Measurements from ENCODE around the gene PTPRM. TPM values are rescaled to one million over a fixed set of nuclear protein-coding genes. Genes with fewer than 3 reads are reported as not detected.

Gene PTPRM
- total RNA-seq, 1 donor from 2014 or later = 13.9 TPM

DNA sequence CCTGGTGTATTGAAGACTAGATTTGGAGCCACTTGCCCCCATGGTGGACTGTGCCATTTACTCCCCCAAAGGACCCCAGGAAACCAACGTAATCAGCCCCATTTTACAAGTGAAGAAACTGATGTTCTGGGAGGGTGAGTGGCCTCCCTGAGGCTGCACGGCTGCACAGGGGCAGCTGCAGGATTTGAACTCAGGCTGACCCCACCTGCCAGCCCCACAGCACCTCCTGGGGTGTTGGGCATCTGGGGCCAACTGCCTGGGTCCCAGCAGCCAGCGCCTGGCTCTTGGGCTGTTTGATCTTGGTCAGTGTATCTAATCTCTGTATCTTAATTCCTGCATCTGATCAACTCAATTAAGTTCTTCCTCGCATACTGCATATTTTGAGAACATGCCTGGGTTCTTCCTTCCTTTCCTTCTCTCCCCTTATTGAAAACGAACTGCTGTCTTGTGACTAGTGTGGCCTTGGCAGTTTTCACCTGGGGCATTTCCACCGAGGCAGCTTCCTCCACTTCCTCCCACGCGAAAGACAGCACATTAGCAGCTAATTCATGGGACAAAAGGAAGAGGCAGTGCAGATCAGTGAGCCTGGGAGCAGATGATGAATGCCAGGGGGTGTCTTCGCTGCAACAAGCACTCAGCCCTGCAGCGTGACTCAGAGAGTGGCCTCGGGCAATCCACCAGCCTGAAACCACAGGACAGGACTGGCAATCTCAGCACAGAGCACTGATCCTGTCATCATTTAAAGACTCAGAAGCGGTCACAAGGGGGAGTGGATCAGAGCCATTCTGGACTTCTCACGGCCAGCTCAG is 858.0 kb downstream of the PTPRM start:
- Mint-ChIP-seq H3K27me3 (ENCODE audit: insufficient read depth, low read depth) (peaks cover 5% of the 10 kb centered on the region), H3K27ac (peak overlapping the region; percentile 85), H3K9me3 (peaks cover 2% of the 10 kb centered on the region), H3K36me3 (no peaks in the 10 kb centered on the region), H3K4me3 (peak overlapping the region; percentile 20), H3K4me1 (peaks cover 28% of the 10 kb centered on the region)
- no peak for DNase-seq (ENCODE audit: low spot score)
- TF ChIP-seq, protein P1, sequence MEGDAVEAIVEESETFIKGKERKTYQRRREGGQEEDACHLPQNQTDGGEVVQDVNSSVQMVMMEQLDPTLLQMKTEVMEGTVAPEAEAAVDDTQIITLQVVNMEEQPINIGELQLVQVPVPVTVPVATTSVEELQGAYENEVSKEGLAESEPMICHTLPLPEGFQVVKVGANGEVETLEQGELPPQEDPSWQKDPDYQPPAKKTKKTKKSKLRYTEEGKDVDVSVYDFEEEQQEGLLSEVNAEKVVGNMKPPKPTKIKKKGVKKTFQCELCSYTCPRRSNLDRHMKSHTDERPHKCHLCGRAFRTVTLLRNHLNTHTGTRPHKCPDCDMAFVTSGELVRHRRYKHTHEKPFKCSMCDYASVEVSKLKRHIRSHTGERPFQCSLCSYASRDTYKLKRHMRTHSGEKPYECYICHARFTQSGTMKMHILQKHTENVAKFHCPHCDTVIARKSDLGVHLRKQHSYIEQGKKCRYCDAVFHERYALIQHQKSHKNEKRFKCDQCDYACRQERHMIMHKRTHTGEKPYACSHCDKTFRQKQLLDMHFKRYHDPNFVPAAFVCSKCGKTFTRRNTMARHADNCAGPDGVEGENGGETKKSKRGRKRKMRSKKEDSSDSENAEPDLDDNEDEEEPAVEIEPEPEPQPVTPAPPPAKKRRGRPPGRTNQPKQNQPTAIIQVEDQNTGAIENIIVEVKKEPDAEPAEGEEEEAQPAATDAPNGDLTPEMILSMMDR (IDR thresholded peaks at IDR 0.05) = no peak
- TF ChIP-seq EZH2 (IDR thresholded peaks at IDR 0.05) (no peak), EZH2phosphoT487 (IDR thresholded peaks at IDR 0.05) (no peak)
- Histone ChIP-seq H3K36me3 (no peaks in the 10 kb centered on the region), H3K4me2 (no peak overlapping the region), H3F3A (ENCODE audit: low read depth) (no peaks in the 10 kb centered on the region), H3K4me3 (no peak overlapping the region), H4K20me1 (ENCODE audit: low read depth) (no peaks in the 10 kb centered on the region), H3K9me3 (ENCODE audit: low read depth) (no peaks in the 10 kb centered on the region), H3K4me1 (no peaks in the 10 kb centered on the region), H3K27me3 (no peaks in the 10 kb centered on the region), H2AFZ (replicated peaks) (no peak overlapping the region), H3K79me2 (ENCODE audit: low read depth) (no peaks in the 10 kb centered on the region), H3K9ac (no peak overlapping the region), H3K27ac (no peak overlapping the region)

DNA sequence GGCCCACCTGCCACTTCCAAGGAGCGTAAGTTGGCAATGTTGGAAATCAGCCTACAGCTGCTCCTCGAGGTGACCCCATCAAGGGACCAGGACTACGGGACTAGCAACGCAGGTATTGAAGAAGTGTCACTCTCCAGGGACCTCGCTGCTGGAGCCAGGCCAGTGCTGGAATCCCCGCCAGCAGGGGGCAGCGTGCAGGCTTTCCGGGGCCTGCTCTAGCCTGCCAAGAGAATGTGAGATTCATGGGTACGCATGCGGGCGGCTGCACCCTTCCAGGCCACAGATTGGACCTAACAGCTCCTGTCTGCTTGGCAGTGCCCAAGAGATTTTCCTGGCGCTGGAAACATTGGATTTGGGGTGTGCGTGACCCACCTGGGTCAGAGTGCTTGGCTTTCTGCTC is 859.3 kb downstream of the PTPRM start:
- no peak overlapping the region for H3K27ac Mint-ChIP-seq
- peaks cover 5% of the 10 kb centered on the region for H3K27me3 Mint-ChIP-seq (ENCODE audit: insufficient read depth, low read depth)
- no peak overlapping the region for H3K4me3 Mint-ChIP-seq
- Histone ChIP-seq H3K9me3 (ENCODE audit: low read depth) (no peaks in the 10 kb centered on the region), H3K79me2 (ENCODE audit: low read depth) (no peaks in the 10 kb centered on the region), H3K4me3 (no peak overlapping the region), H3K4me2 (no peak overlapping the region), H3K36me3 (no peaks in the 10 kb centered on the region), H3K27me3 (no peaks in the 10 kb centered on the region), H3K9ac (no peak overlapping the region), H4K20me1 (ENCODE audit: low read depth) (no peaks in the 10 kb centered on the region), H2AFZ (replicated peaks) (no peak overlapping the region), H3F3A (ENCODE audit: low read depth) (no peaks in the 10 kb centered on the region), H3K27ac (no peak overlapping the region), H3K4me1 (no peaks in the 10 kb centered on the region)
- H3K4me1 Mint-ChIP-seq = peaks cover 28% of the 10 kb centered on the region
- H3K9me3 Mint-ChIP-seq = peaks cover 2% of the 10 kb centered on the region
- no peaks in the 10 kb centered on the region for H3K36me3 Mint-ChIP-seq
- peak; percentile 44 for DNase-seq (ENCODE audit: low spot score)
- TF ChIP-seq, protein P1 (IDR thresholded peaks at IDR 0.05) = peak; percentile 63
- TF ChIP-seq EZH2phosphoT487 (IDR thresholded peaks at IDR 0.05) = no peak

DNA sequence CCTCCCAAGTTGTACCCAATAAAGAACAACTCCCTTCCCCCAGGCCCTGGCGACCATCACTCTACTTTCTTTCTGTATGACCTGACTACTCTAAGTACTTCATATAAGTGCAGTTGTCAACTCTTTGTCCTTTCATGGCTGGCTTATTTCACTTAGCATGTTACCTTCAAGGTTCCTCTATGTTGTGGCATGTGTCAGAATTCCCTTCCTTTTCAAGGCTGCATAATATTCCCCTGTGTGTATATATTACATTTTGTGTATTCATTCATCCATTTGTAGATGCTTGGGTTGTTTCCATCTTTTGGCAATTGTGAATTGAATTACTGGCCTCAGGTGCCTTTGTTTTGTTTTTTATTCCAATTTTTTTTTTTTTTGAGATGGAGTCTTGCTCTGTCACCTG is 860.2 kb downstream of the PTPRM start:
- no peaks in the 10 kb centered on the region for H3K4me1 ChIP-seq
- no peak overlapping the region for H3K27ac Mint-ChIP-seq
- no peaks in the 10 kb centered on the region for H3K79me2 ChIP-seq (ENCODE audit: low read depth)

More for the DNA sequence above, 860.2 kb downstream of the PTPRM start:
- Histone ChIP-seq H4K20me1 (ENCODE audit: low read depth) (no peaks in the 10 kb centered on the region), H3K9ac (no peak overlapping the region), H2AFZ (replicated peaks) (no peak overlapping the region), H3K4me2 (no peak overlapping the region), H3K27ac (no peak overlapping the region), H3K9me3 (ENCODE audit: low read depth) (no peaks in the 10 kb centered on the region), H3F3A (ENCODE audit: low read depth) (no peaks in the 10 kb centered on the region), H3K36me3 (no peaks in the 10 kb centered on the region), H3K27me3 (no peaks in the 10 kb centered on the region), H3K4me3 (no peak overlapping the region)
- H3K4me1 Mint-ChIP-seq = peaks cover 28% of the 10 kb centered on the region
- H3K9me3 Mint-ChIP-seq = no peaks in the 10 kb centered on the region
- H3K4me3 Mint-ChIP-seq = no peak overlapping the region
- H3K27me3 Mint-ChIP-seq (ENCODE audit: insufficient read depth, low read depth) = peaks cover 3% of the 10 kb centered on the region
- H3K36me3 Mint-ChIP-seq = no peaks in the 10 kb centered on the region
- TF ChIP-seq EZH2 (IDR thresholded peaks at IDR 0.05) (no peak), EZH2phosphoT487 (IDR thresholded peaks at IDR 0.05) (no peak)
- TF ChIP-seq, protein P1 (IDR thresholded peaks at IDR 0.05) = no peak
- no peak for DNase-seq (ENCODE audit: low spot score)

Measured in neural progenitor cell (in vitro differentiated cells).